B cell (primary cell): ENCODE data around the gene TRIM65. TPM values are rescaled to one million over a fixed set of nuclear protein-coding genes. Genes with fewer than 3 reads are reported as not detected.

Experiments
- ATAC-seq: fragments of 200-7000 bp; cut with Tn5 transposase; one replicate; pipeline ENCODE4 v1.10.0; 2021; ENCODE audit warnings: low read depth, mild to moderate bottlenecking, moderate number of reproducible peaks, moderate library complexity
- CTCF ChIA-PET: fragments of 350-600 bp; sonication (Branson Sonifier 250); formaldehyde crosslinking; loops from one replicate; lab custom pipeline; 2021; ENCODE audit warnings: antibody characterized with exemption, inconsistent platforms; lab: Charles Lee
- POLR2A ChIA-PET: fragments of 350-600 bp; sonication (Branson Sonifier 250); formaldehyde crosslinking; loops from one replicate; lab custom pipeline; 2021; ENCODE audit warnings: antibody characterized with exemption; lab: Charles Lee
- DNase-seq: peaks from one replicate; pipeline ENCODE4 v3.0.0; 2013
- H2AFZ ChIP-seq: 2 replicates; pipeline ENCODE4 v1.6.1; 2012; ENCODE audit warnings: mild to moderate bottlenecking, low read depth, low read length; ENCODE audit not compliant: insufficient read depth, poor library complexity, severe bottlenecking
- H3K27ac ChIP-seq, 2 donors: 1 replicate in 1 of 2; 2 replicates in 1 of 2; pipeline ENCODE4 v1.5.1; 2012 to 2013; ENCODE audit warnings: low read length in 2 of 2, mild to moderate bottlenecking in 2 of 2, moderate library complexity in 1 of 2
- H3K27me3 ChIP-seq, 4 experiments: fragments of 200-600 bp in 1 of 4; sonication (generic) in 1 of 4; replicated peaks in 1 of 4; 1 replicate in 2 of 4; 2 replicates in 2 of 4; pipeline versions ENCODE4 v1.6.1 to v1.7.0; 2013 to 2016; ENCODE audit warnings: low read length in 3 of 4, mild to moderate bottlenecking in 2 of 4, mixed read lengths in 1 of 4, moderate library complexity in 1 of 4; ENCODE audit not compliant: insufficient read depth in 4 of 4, control insufficient read depth in 3 of 4; ENCODE audit errors: control extremely low read depth in 1 of 4
- H3K36me3 ChIP-seq, 2 experiments: replicated peaks in 1 of 2; 1 replicate in 1 of 2; 2 replicates in 1 of 2; pipeline versions ENCODE4 v1.6.1 to v1.7.1; 2013; ENCODE audit warnings: low read length in 1 of 2; ENCODE audit not compliant: insufficient read depth in 2 of 2, control insufficient read depth in 1 of 2; ENCODE audit errors: control extremely low read depth in 1 of 2, extremely low read depth in 1 of 2
- H3K4me1 ChIP-seq, 2 donors: fragments of 200-600 bp in 1 of 2; sonication (generic) in 1 of 2; 1 replicate in 1 of 2; 2 replicates in 1 of 2; pipeline versions ENCODE4 v1.5.1 to v1.6.1; 2013 to 2017; ENCODE audit warnings: low read length in 2 of 2; ENCODE audit not compliant: control insufficient read depth in 2 of 2, insufficient read depth in 2 of 2
- H3K4me2 ChIP-seq: replicated peaks from 2 replicates; pipeline ENCODE3; 2012; ENCODE audit warnings: mild to moderate bottlenecking, low read depth, low read length; ENCODE audit not compliant: poor library complexity, severe bottlenecking
- H3K4me3 ChIP-seq, 5 experiments: fragments of 200-600 bp in 1 of 5; sonication (generic) in 1 of 5; 1 replicate in 3 of 5; 2 replicates in 2 of 5; pipeline versions ENCODE4 v1.5.1 to v1.7.0; 2011 to 2016; ENCODE audit warnings: low read length in 4 of 5, mild to moderate bottlenecking in 4 of 5, low read depth in 2 of 5, control low read depth in 1 of 5, moderate library complexity in 1 of 5; ENCODE audit not compliant: insufficient read depth in 1 of 5; ENCODE audit errors: control extremely low read depth in 1 of 5, extremely low read depth in 1 of 5
- H3K79me2 ChIP-seq: fragments of 200-600 bp; sonication (generic); one replicate; pipeline ENCODE4 v1.6.0; 2016; ENCODE audit warnings: low read length; ENCODE audit not compliant: control insufficient read depth, insufficient read depth
- H3K9ac ChIP-seq: fragments of 200-600 bp; sonication (generic); 2 replicates; pipeline ENCODE4 v1.6.1; 2017; ENCODE audit warnings: mild to moderate bottlenecking, low read length, moderate library complexity
- H3K9me3 ChIP-seq, 3 donors: one replicate each; pipeline versions ENCODE4 v1.6.1 to v1.7.1; 2013; ENCODE audit warnings: low read length in 2 of 3; ENCODE audit not compliant: control insufficient read depth in 2 of 3, insufficient read depth in 1 of 3; ENCODE audit errors: control extremely low read depth in 1 of 3
- H4K20me1 ChIP-seq: 2 replicates; pipeline ENCODE4 v1.6.0; 2012; ENCODE audit warnings: mild to moderate bottlenecking, low read length; ENCODE audit not compliant: insufficient read depth, control insufficient read depth, poor library complexity, severe bottlenecking
- H3K27ac Mint-ChIP-seq: one replicate; pipeline ENCODE4 v1.8.0; 2021; ENCODE audit warnings: mixed read lengths
- H3K27me3 Mint-ChIP-seq: one replicate; pipeline ENCODE4 v1.8.0; 2021; ENCODE audit warnings: mixed read lengths
- H3K4me1 Mint-ChIP-seq: one replicate; pipeline ENCODE4 v1.8.0; 2021; ENCODE audit warnings: mixed read lengths
- H3K4me3 Mint-ChIP-seq: one replicate; pipeline ENCODE4 v1.8.0; 2021; ENCODE audit warnings: mixed read lengths
- H3K9me3 Mint-ChIP-seq: one replicate; pipeline ENCODE4 v1.8.0; 2022; ENCODE audit warnings: mixed read lengths; ENCODE audit not compliant: insufficient read depth
- EZH2 ChIP-seq: IDR thresholded peaks from 2 replicates; pipeline ENCODE4 v1.6.1; 2012; ENCODE audit warnings: borderline replicate concordance, low read depth, mild to moderate bottlenecking, moderate library complexity, low read length; ENCODE audit not compliant: insufficient read depth, poor library complexity, severe bottlenecking
- WGBS: methylation state at CpG from one replicate; pipeline ENCODE4 v1.1.5; 2013; ENCODE audit warnings: missing lambda C conversion rate; ENCODE audit not compliant: insufficient coverage; 5-methylcytosine and 5-hydroxymethylcytosine counted together
- intact Hi-C: fragments of 100-400 bp; cut with micrococcal nuclease; formaldehyde crosslinking; loops from one replicate; pipeline ENCODE4 v1.10.0; 2022
- polyA plus RNA-seq: library from polyadenylated mRNA; depleted of rRNA; stranded (reverse); fragments of >200 nt; gene quantifications from 2 replicates; pipeline ENCODE4 v1.2.3, GENCODE V29; 2012
- total RNA-seq, 2 donors: library from RNA; stranded (reverse); fragments of 120-200 nt in 1 of 2; gene quantifications; 1 replicate in 1 of 2; 2 replicates in 1 of 2; pipeline versions ENCODE4 v1.2.3 to v1.2.4, GENCODE V29; 2013 to 2022
- TF ChIP-seq, protein P1 (sequence below): fragments of 200-600 bp; IDR thresholded peaks from one replicate; pipeline ENCODE4 v1.8.0; 2022; ENCODE audit warnings: antibody characterized with exemption, mild to moderate bottlenecking

TRIM65 gene
- total and polyA plus RNA-seq, 2 donors (not counting 1 experiment from before 2014, with no cell fraction given): 16.8 to 40.7 TPM

DNA sequence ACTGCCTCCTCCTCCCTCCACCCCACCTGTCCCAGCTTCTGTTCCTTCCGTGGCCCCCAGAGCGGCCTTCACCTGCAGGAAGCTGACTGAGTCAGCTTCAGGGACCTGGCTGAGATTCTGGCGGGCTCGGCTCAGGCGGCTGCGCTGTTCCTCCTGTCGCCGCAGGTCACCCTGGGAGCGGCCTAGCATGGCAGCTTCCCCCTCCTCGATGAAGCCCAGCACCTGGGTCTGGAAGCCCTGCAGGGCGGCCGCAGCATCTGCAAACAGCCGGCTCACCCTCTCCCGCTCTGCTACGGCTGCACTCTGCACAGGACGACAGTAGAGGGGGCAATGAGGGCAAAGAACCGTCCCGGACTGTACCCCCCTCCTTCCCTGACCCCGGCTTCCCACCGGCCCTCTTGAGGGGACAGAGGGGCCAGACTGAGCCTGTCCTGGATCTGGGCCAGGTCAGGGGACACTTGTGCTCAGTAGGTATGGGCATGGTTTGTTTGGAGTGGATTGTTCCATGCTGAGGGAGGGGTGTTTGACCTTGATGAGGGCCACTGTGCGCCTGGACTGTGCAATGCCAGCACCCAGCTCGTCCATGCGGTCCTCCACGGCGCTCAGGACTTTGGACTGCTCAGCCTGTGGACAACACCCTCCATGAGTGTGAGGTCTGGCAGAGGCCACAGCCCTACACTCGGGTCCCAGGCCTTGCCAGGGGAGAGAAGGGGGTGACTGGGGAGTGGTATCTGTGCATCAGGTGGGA, 20.4 kb downstream of the TRIM65 start:
- no peaks in the 10 kb centered on the region for H3K79me2 ChIP-seq
- WGBS: 20% methylated on average over 25 of the region's 26 CpGs
- peak; percentile 74 for ATAC-seq
- peaks cover 35% of the 10 kb centered on the region for H3K4me1 Mint-ChIP-seq
- H2AFZ ChIP-seq: peak overlapping the region; percentile 94
- peaks cover 4% of the 10 kb centered on the region for H3K27me3 Mint-ChIP-seq
- peaks cover 30 to 44% of the 10 kb centered on the region in 2 donors for H3K4me1 ChIP-seq
- H3K27ac Mint-ChIP-seq: peak overlapping the region; percentile 91
- peak overlapping the region; percentile 50 to 55 for H3K27ac ChIP-seq
- peak overlapping the region in 4 of 5 experiments; percentile 24 to 69 (median 52) for H3K4me3 ChIP-seq
- no peaks in the 10 kb centered on the region for H3K36me3 ChIP-seq
- H3K27me3 ChIP-seq: peaks cover 0 to 7% (median 1%) of the 10 kb centered on the region in 4 experiments
- ChIA-PET CTCF (interaction anchor here (0.6 to 5.6 kb wide), 20 partner anchors 10 to 1239 kb away, joined by 3 to 52 read pairs (median 4); partner anchors contain the start of genes GALK1, MRPL38, TRIM65 and UNK), POLR2A (interaction anchor here (0.7 to 3.3 kb wide), 12 partner anchors 12 to 100 kb away, joined by 3 to 24 read pairs (median 6); partner anchors contain the start of genes MRPL38, TRIM65, UNC13D and UNK)
- H3K9me3 Mint-ChIP-seq: no peaks in the 10 kb centered on the region
- DNase-seq: peak; percentile 82
- H3K4me2 ChIP-seq: peak overlapping the region; percentile 98
- intact Hi-C loops: loop anchor here (1.0 to 5.0 kb wide), 5 partner anchors 12 to 34 kb away; partner anchors contain the start of genes MRPL38, TRIM65, UNC13D and WBP2
- H4K20me1 ChIP-seq: no peaks in the 10 kb centered on the region
- TF ChIP-seq EZH2: no peak
- TF ChIP-seq, protein P1, sequence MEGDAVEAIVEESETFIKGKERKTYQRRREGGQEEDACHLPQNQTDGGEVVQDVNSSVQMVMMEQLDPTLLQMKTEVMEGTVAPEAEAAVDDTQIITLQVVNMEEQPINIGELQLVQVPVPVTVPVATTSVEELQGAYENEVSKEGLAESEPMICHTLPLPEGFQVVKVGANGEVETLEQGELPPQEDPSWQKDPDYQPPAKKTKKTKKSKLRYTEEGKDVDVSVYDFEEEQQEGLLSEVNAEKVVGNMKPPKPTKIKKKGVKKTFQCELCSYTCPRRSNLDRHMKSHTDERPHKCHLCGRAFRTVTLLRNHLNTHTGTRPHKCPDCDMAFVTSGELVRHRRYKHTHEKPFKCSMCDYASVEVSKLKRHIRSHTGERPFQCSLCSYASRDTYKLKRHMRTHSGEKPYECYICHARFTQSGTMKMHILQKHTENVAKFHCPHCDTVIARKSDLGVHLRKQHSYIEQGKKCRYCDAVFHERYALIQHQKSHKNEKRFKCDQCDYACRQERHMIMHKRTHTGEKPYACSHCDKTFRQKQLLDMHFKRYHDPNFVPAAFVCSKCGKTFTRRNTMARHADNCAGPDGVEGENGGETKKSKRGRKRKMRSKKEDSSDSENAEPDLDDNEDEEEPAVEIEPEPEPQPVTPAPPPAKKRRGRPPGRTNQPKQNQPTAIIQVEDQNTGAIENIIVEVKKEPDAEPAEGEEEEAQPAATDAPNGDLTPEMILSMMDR: peak; percentile 43
- H3K9me3 ChIP-seq: no peaks in the 10 kb centered on the region
- peak overlapping the region; percentile 90 for H3K4me3 Mint-ChIP-seq
- peak overlapping the region; percentile 76 for H3K9ac ChIP-seq
